Stomach (tissue), 4 donors: ENCODE results near the gene GLT6D1.

Experiments used
- POLR2A ChIP-seq, 4 donors: fragments of 450-650 bp; IDR thresholded peaks; one replicate each; pipeline ENCODE4 v1.6.1; 2016; ENCODE audit warnings: antibody characterized with exemption in 4 of 4, control low read depth in 2 of 4, mild to moderate bottlenecking in 1 of 4, moderate library complexity in 1 of 4
- TF ChIP-seq, protein P1 (sequence below), 7 experiments: fragments of 450-650 bp in 4 of 7; fragments of 200-600 bp in 3 of 7; sonication (generic) in 3 of 7; IDR thresholded peaks; one replicate each; pipeline ENCODE4 v1.5.1; 2016 to 2019; ENCODE audit warnings: antibody characterized with exemption in 7 of 7, control low read depth in 2 of 7, mild to moderate bottlenecking in 1 of 7

DNA sequence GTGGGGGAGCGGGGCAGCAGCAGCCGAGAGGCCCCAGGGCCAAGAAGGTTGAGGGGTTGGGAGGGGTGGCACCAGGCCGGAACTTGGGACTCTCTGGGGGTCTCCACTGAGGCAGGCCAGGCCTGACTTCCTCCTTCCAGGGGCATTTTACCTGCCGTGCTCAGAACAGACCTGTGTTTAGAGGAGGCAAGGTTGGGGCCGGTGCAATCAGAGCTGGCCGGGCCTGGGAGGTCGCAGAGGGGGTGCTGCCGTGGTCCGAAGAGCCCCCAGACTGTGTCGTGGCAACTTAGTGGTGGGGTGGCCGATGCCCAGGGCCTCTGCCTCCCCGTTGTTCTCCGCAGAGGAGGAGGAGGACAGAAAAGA lies 21.8 kb downstream of the GLT6D1 start:
- TF ChIP-seq, protein P1, sequence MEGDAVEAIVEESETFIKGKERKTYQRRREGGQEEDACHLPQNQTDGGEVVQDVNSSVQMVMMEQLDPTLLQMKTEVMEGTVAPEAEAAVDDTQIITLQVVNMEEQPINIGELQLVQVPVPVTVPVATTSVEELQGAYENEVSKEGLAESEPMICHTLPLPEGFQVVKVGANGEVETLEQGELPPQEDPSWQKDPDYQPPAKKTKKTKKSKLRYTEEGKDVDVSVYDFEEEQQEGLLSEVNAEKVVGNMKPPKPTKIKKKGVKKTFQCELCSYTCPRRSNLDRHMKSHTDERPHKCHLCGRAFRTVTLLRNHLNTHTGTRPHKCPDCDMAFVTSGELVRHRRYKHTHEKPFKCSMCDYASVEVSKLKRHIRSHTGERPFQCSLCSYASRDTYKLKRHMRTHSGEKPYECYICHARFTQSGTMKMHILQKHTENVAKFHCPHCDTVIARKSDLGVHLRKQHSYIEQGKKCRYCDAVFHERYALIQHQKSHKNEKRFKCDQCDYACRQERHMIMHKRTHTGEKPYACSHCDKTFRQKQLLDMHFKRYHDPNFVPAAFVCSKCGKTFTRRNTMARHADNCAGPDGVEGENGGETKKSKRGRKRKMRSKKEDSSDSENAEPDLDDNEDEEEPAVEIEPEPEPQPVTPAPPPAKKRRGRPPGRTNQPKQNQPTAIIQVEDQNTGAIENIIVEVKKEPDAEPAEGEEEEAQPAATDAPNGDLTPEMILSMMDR (IDR thresholded peaks at IDR 0.05), result no peak
- no peak for TF ChIP-seq POLR2A (IDR thresholded peaks at IDR 0.05)
